Stimulated activated memory B cell treated with anti-CD40 and anti-IgM and Interleukin-4, amounts not matched to agents 10 μg/mL and 1 μg/mL and 100 μg/mL, for 72 hours (primary cell): ENCODE data around the gene SYNM.

Experiments used
- ATAC-seq: fragments of 150-1000 bp; cut with Tn5 transposase; 2 replicates; pipeline ENCODE4 v1.10.0; 2021
- H3K27ac Mint-ChIP-seq: one replicate; pipeline ENCODE4 v1.8.0; 2022; ENCODE audit warnings: mild to moderate bottlenecking, mixed read lengths
- H3K27me3 Mint-ChIP-seq: one replicate; pipeline ENCODE4 v1.8.0; 2022; ENCODE audit warnings: mixed read lengths
- H3K36me3 Mint-ChIP-seq: one replicate; pipeline ENCODE4 v1.8.0; 2022; ENCODE audit warnings: mixed read lengths
- H3K4me1 Mint-ChIP-seq: one replicate; pipeline ENCODE4 v1.8.0; 2022; ENCODE audit warnings: mixed read lengths
- H3K4me3 Mint-ChIP-seq: one replicate; pipeline ENCODE4 v1.8.0; 2022; ENCODE audit warnings: mild to moderate bottlenecking, moderate library complexity, mixed read lengths
- H3K9me3 Mint-ChIP-seq: one replicate; pipeline ENCODE4 v1.8.0; 2022; ENCODE audit warnings: mixed read lengths

The SYNM gene

GRCh38 chr15:99122831-99123712, 18.2 kb downstream of the SYNM start:
- ATAC-seq, result no peak
- H3K27me3 Mint-ChIP-seq, result peaks cover 35% of the 10 kb centered on the region
- H3K27ac Mint-ChIP-seq, result no peak overlapping the region
- no peaks in the 10 kb centered on the region for H3K4me1 Mint-ChIP-seq
- no peak overlapping the region for H3K4me3 Mint-ChIP-seq
- no peaks in the 10 kb centered on the region for H3K9me3 Mint-ChIP-seq
- H3K36me3 Mint-ChIP-seq, result no peaks in the 10 kb centered on the region

- Mint-ChIP-seq H3K27ac (no peak overlapping the region), H3K36me3 (no peaks in the 10 kb centered on the region), H3K4me1 (no peaks in the 10 kb centered on the region), H3K9me3 (no peaks in the 10 kb centered on the region), H3K27me3 (peaks cover 35% of the 10 kb centered on the region), H3K4me3 (no peak overlapping the region)
- ATAC-seq, result no peak
Measured at GRCh38 chr15:99123713-99124451, 19.0 kb downstream of the SYNM start.

- Mint-ChIP-seq H3K27ac (no peak overlapping the region), H3K4me1 (peaks cover 2% of the 10 kb centered on the region), H3K9me3 (no peaks in the 10 kb centered on the region), H3K27me3 (peaks cover 39% of the 10 kb centered on the region), H3K36me3 (no peaks in the 10 kb centered on the region), H3K4me3 (no peak overlapping the region)
- ATAC-seq, result no peak
Measured at GRCh38 chr15:99124641-99125040, 19.8 kb downstream of the SYNM start.

GRCh38 chr15:99125061-99125891, 20.4 kb downstream of the SYNM start:
- no peaks in the 10 kb centered on the region for H3K36me3 Mint-ChIP-seq
- H3K4me1 Mint-ChIP-seq, result peaks cover 7% of the 10 kb centered on the region
- peaks cover 39% of the 10 kb centered on the region for H3K27me3 Mint-ChIP-seq
- H3K4me3 Mint-ChIP-seq, result no peak overlapping the region
- peaks cover 3% of the 10 kb centered on the region for H3K9me3 Mint-ChIP-seq
- no peak for ATAC-seq
- no peak overlapping the region for H3K27ac Mint-ChIP-seq

GRCh38 chr15:99126131-99126588, 21.3 kb downstream of the SYNM start:
- Mint-ChIP-seq H3K4me1 (peaks cover 7% of the 10 kb centered on the region), H3K4me3 (no peak overlapping the region), H3K27ac (no peak overlapping the region), H3K36me3 (no peaks in the 10 kb centered on the region), H3K27me3 (peaks cover 39% of the 10 kb centered on the region), H3K9me3 (peaks cover 3% of the 10 kb centered on the region)
- no peak for ATAC-seq

- Mint-ChIP-seq H3K4me3 (no peak overlapping the region), H3K27ac (no peak overlapping the region), H3K27me3 (peaks cover 42% of the 10 kb centered on the region), H3K9me3 (peaks cover 3% of the 10 kb centered on the region), H3K36me3 (no peaks in the 10 kb centered on the region), H3K4me1 (peaks cover 7% of the 10 kb centered on the region)
- no peak for ATAC-seq
Measured at GRCh38 chr15:99126930-99127329, 22.1 kb downstream of the SYNM start.

GRCh38 chr15:99127773-99128172, 22.9 kb downstream of the SYNM start:
- Mint-ChIP-seq H3K27ac (no peak overlapping the region), H3K4me1 (peaks cover 7% of the 10 kb centered on the region), H3K36me3 (no peaks in the 10 kb centered on the region), H3K4me3 (no peak overlapping the region), H3K27me3 (peaks cover 42% of the 10 kb centered on the region), H3K9me3 (peaks cover 3% of the 10 kb centered on the region)
- no peak for ATAC-seq

- no peak overlapping the region for H3K4me3 Mint-ChIP-seq
- ATAC-seq, result no peak
- H3K9me3 Mint-ChIP-seq, result peaks cover 3% of the 10 kb centered on the region
- H3K4me1 Mint-ChIP-seq, result peaks cover 7% of the 10 kb centered on the region
- peaks cover 39% of the 10 kb centered on the region for H3K27me3 Mint-ChIP-seq
- no peaks in the 10 kb centered on the region for H3K36me3 Mint-ChIP-seq
- H3K27ac Mint-ChIP-seq, result no peak overlapping the region
Measured at GRCh38 chr15:99128411-99128810, 23.5 kb downstream of the SYNM start.

- Mint-ChIP-seq H3K27me3 (peaks cover 28% of the 10 kb centered on the region), H3K9me3 (peaks cover 3% of the 10 kb centered on the region), H3K27ac (no peak overlapping the region), H3K4me3 (no peak overlapping the region), H3K36me3 (no peaks in the 10 kb centered on the region), H3K4me1 (peaks cover 7% of the 10 kb centered on the region)
- ATAC-seq, result no peak
Measured at GRCh38 chr15:99129644-99130043, 24.8 kb downstream of the SYNM start.

GRCh38 chr15:99130314-99130713, 25.4 kb downstream of the SYNM start:
- no peak for ATAC-seq
- no peaks in the 10 kb centered on the region for H3K36me3 Mint-ChIP-seq
- peaks cover 7% of the 10 kb centered on the region for H3K4me1 Mint-ChIP-seq
- H3K9me3 Mint-ChIP-seq, result peaks cover 3% of the 10 kb centered on the region
- H3K4me3 Mint-ChIP-seq, result no peak overlapping the region
- peaks cover 26% of the 10 kb centered on the region for H3K27me3 Mint-ChIP-seq
- H3K27ac Mint-ChIP-seq, result no peak overlapping the region

GRCh38 chr15:99130765-99131440, 26.0 kb downstream of the SYNM start:
- Mint-ChIP-seq H3K27ac (no peak overlapping the region), H3K9me3 (peaks cover 3% of the 10 kb centered on the region)

GRCh38 chr15:99131441-99132023, 26.7 kb downstream of the SYNM start:
- Mint-ChIP-seq H3K36me3 (no peaks in the 10 kb centered on the region), H3K27me3 (peaks cover 29% of the 10 kb centered on the region), H3K4me1 (peaks cover 7% of the 10 kb centered on the region), H3K9me3 (peaks cover 3% of the 10 kb centered on the region), H3K4me3 (no peak overlapping the region), H3K27ac (no peak overlapping the region)
- no peak for ATAC-seq

More at GRCh38 chr15:99130765-99131440, 26.0 kb downstream of the SYNM start:
- no peak for ATAC-seq
- Mint-ChIP-seq H3K4me1 (peaks cover 7% of the 10 kb centered on the region), H3K27me3 (peaks cover 26% of the 10 kb centered on the region), H3K4me3 (no peak overlapping the region), H3K36me3 (no peaks in the 10 kb centered on the region)

GRCh38 chr15:99132122-99132521, 27.2 kb downstream of the SYNM start:
- H3K27ac Mint-ChIP-seq, result no peak overlapping the region
- H3K36me3 Mint-ChIP-seq, result no peaks in the 10 kb centered on the region
- peaks cover 7% of the 10 kb centered on the region for H3K4me1 Mint-ChIP-seq
- ATAC-seq, result no peak
- no peak overlapping the region for H3K4me3 Mint-ChIP-seq
- peaks cover 35% of the 10 kb centered on the region for H3K27me3 Mint-ChIP-seq
- peaks cover 3% of the 10 kb centered on the region for H3K9me3 Mint-ChIP-seq

- H3K27me3 Mint-ChIP-seq, result peaks cover 38% of the 10 kb centered on the region
- peaks cover 7% of the 10 kb centered on the region for H3K4me1 Mint-ChIP-seq
- H3K9me3 Mint-ChIP-seq, result peaks cover 3% of the 10 kb centered on the region
- no peak for ATAC-seq
- H3K36me3 Mint-ChIP-seq, result no peaks in the 10 kb centered on the region
- no peak overlapping the region for H3K4me3 Mint-ChIP-seq
- H3K27ac Mint-ChIP-seq, result no peak overlapping the region
Measured at GRCh38 chr15:99132634-99133287, 27.9 kb downstream of the SYNM start.
